Measurements from ENCODE around the gene HOXA9.

Gene HOXA9

GRCh38 chr7:27185013-27185853 lies 19.9 kb upstream of the HOXA9 start, which contains the start of gene HOXA11:
TSS of gene HOXA11 (minus strand) at chr7:27185232. CDS start at chr7:27185144, 88 bp downstream.
- peak within 1 kb of the TSS; percentile 98 for H3K27ac ChIP-seq
- no peak for TF ChIP-seq CTCF (conservative IDR thresholded peaks at IDR 0.05)

- no peak for TF ChIP-seq CTCF (conservative IDR thresholded peaks at IDR 0.05)
- H3K27ac ChIP-seq, result peak overlapping the region; percentile 98
Measured at GRCh38 chr7:27184337-27185012, 19.1 kb upstream of the HOXA9 start.

- H3K27ac ChIP-seq, result peak overlapping the region; percentile 98
- no peak for TF ChIP-seq CTCF (conservative IDR thresholded peaks at IDR 0.05)
Measured at GRCh38 chr7:27183682-27184336, 18.5 kb upstream of the HOXA9 start.

GRCh38 chr7:27182861-27183681 lies 17.7 kb upstream of the HOXA9 start:
- TF ChIP-seq CTCF (conservative IDR thresholded peaks at IDR 0.05), result no peak
- H3K27ac ChIP-seq, result peak overlapping the region; percentile 98

- TF ChIP-seq CTCF (conservative IDR thresholded peaks at IDR 0.05), result no peak
- peak overlapping the region; percentile 98; the same call in 1 of the 2 replicates for H3K27ac ChIP-seq
Measured at GRCh38 chr7:27182285-27182841, 17.0 kb upstream of the HOXA9 start.

- peak overlapping the region; percentile 99; the same call in 1 of the 2 replicates for H3K27ac ChIP-seq
Measured at GRCh38 chr7:27181795-27182275, 16.5 kb upstream of the HOXA9 start.

More at GRCh38 chr7:27181795-27182275, 16.5 kb upstream of the HOXA9 start:
- no peak for TF ChIP-seq CTCF (conservative IDR thresholded peaks at IDR 0.05)
